ENCODE measurements around the gene GPR141. TPM values are rescaled to one million over a fixed set of nuclear protein-coding genes. Genes with fewer than 3 reads are reported as not detected.

GPR141 gene
- total RNA-seq, 2 experiments from 2014 or later = not detected

DNA sequence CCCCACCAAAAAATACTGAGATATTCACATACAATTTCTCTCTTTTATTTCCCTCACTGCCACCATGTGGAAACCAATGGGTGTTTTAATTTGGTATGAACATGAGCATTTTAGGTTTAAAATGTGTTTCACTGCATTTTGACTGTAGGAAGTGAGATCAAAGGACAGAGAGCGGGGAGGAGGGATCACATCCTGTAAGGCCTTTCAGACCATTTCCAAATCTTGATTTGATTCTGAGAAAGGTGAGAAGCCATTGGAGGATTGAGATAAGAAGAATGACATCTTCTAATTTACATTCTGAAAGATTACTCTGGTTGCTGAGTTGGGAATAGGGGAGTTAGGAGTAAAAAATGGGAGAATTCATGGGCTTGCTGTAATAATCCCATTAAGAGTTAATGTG, 42.5 kb downstream of the GPR141 start:
- Histone ChIP-seq H3K36me3 (ENCODE audit: insufficient read depth, low read length) (no peaks in the 10 kb centered on the region), H3K9me3 (ENCODE audit: low read length) (no peaks in the 10 kb centered on the region), H3K9me2 (ENCODE audit: insufficient read depth, low read length) (no peaks in the 10 kb centered on the region), H3K79me2 (ENCODE audit: insufficient read depth, low read depth, low read length) (no peaks in the 10 kb centered on the region), H3K4me3 (ENCODE audit: low read depth, low read length, poor library complexity, severe bottlenecking) (no peak overlapping the region), H3K27ac (ENCODE audit: low read depth, low read length, poor library complexity, severe bottlenecking) (no peak overlapping the region), H3K4me1 (ENCODE audit: insufficient read depth, low read length, poor library complexity, severe bottlenecking) (no peaks in the 10 kb centered on the region), H2AFZ (ENCODE audit: low read length) (no peak overlapping the region), H3K4me2 (ENCODE audit: low read length) (no peak overlapping the region), H4K20me1 (ENCODE audit: insufficient read depth, low read length) (no peaks in the 10 kb centered on the region)
- TF ChIP-seq, protein P1, sequence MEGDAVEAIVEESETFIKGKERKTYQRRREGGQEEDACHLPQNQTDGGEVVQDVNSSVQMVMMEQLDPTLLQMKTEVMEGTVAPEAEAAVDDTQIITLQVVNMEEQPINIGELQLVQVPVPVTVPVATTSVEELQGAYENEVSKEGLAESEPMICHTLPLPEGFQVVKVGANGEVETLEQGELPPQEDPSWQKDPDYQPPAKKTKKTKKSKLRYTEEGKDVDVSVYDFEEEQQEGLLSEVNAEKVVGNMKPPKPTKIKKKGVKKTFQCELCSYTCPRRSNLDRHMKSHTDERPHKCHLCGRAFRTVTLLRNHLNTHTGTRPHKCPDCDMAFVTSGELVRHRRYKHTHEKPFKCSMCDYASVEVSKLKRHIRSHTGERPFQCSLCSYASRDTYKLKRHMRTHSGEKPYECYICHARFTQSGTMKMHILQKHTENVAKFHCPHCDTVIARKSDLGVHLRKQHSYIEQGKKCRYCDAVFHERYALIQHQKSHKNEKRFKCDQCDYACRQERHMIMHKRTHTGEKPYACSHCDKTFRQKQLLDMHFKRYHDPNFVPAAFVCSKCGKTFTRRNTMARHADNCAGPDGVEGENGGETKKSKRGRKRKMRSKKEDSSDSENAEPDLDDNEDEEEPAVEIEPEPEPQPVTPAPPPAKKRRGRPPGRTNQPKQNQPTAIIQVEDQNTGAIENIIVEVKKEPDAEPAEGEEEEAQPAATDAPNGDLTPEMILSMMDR (conservative IDR thresholded peaks at IDR 0.05; ENCODE audit: low read length) = no peak
- no peak for TF ChIP-seq EZH2phosphoT487 (IDR thresholded peaks at IDR 0.05; ENCODE audit: borderline replicate concordance, low read depth, low read length)
- intact Hi-C loops (cut with micrococcal nuclease; ENCODE audit: unreplicated experiment) = no loop called here
- POLR2A ChIA-PET = no interaction called here
- BruUV-seq (replicated peaks) = no TSS peak
- CTCF ChIA-PET (ENCODE audit: unreplicated experiment) = no interaction called here
- no peak for DNase-seq (ENCODE audit: low spot score)

DNA sequence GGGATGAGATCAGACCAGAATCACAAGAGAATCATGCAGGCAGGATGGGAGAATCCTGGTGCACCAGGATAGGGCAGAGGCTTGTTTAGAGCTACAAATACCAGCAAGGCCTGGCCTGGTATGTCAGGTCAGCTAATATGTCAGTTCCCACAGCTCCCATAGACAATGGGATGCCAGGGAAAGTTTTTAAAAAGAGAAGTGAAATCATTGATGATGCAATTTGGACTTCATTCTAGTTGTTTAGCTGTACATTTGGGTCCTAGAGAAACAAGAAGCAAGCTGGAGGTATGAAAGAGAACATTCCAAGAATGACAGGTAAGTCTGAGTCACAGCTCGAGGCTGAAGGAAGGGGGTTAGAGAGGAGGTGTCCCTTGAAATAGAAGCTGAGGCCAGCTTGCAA, 45.2 kb downstream of the GPR141 start:
- DNase-seq (ENCODE audit: low spot score) = no peak
- Histone ChIP-seq H3K4me3 (ENCODE audit: low read depth, low read length, poor library complexity, severe bottlenecking) (no peak overlapping the region), H4K20me1 (ENCODE audit: insufficient read depth, low read length) (no peaks in the 10 kb centered on the region), H3K9me3 (ENCODE audit: low read length) (no peaks in the 10 kb centered on the region), H3K36me3 (ENCODE audit: insufficient read depth, low read length) (no peaks in the 10 kb centered on the region), H3K79me2 (ENCODE audit: insufficient read depth, low read depth, low read length) (no peaks in the 10 kb centered on the region), H3K4me1 (ENCODE audit: insufficient read depth, low read length, poor library complexity, severe bottlenecking) (no peaks in the 10 kb centered on the region), H3K9me2 (ENCODE audit: insufficient read depth, low read length) (no peaks in the 10 kb centered on the region), H3K27ac (ENCODE audit: low read depth, low read length, poor library complexity, severe bottlenecking) (no peak overlapping the region), H2AFZ (ENCODE audit: low read length) (no peak overlapping the region), H3K4me2 (ENCODE audit: low read length) (no peak overlapping the region)
- ChIA-PET CTCF (ENCODE audit: unreplicated experiment) (no interaction called here), POLR2A (interaction anchor here (0.5 to 0.9 kb wide), 2 partner anchors 10 to 951 kb away, joined by 3 to 4 read pairs; no protein-coding TSS in a partner anchor)
- BruUV-seq (replicated peaks) = no TSS peak
- TF ChIP-seq, protein P1 (conservative IDR thresholded peaks at IDR 0.05; ENCODE audit: low read length) = no peak
- no peak for TF ChIP-seq EZH2phosphoT487 (IDR thresholded peaks at IDR 0.05; ENCODE audit: borderline replicate concordance, low read depth, low read length)
- intact Hi-C loops (cut with micrococcal nuclease; ENCODE audit: unreplicated experiment) = no loop called here

DNA sequence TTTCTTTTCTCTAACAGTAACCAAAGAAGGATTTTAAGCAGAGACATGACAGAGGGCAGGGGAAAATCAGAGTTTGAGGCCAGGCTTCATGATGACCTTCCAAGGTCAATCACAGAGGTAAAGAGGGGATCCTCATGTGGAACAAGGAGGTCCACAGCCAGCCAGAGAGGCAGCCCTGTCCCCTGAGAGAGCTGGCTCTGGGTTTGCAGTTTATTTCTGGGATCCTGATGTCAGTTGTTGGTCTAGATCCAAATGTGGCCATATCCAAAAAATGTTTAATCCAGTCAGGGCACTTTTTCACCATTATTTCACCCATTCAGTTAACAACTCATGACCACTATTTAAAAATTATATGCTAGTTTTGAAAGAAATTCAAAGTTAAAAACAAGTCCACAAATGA, 45.6 kb downstream of the GPR141 start:
- H3K27ac ChIP-seq (ENCODE audit: low read depth, low read length, poor library complexity, severe bottlenecking) = no peak overlapping the region
- H4K20me1 ChIP-seq (ENCODE audit: insufficient read depth, low read length) = no peaks in the 10 kb centered on the region
- ChIA-PET POLR2A (interaction anchor here (0.9 kb wide), 1 partner anchor 10 kb away, joined by 4 read pairs; no protein-coding TSS in a partner anchor), CTCF (ENCODE audit: unreplicated experiment) (no interaction called here)
- BruUV-seq (replicated peaks) = no TSS peak
- intact Hi-C loops (cut with micrococcal nuclease; ENCODE audit: unreplicated experiment) = no loop called here
- no peak overlapping the region for H2AFZ ChIP-seq (ENCODE audit: low read length)
- H3K36me3 ChIP-seq (ENCODE audit: insufficient read depth, low read length) = no peaks in the 10 kb centered on the region
- H3K4me3 ChIP-seq (ENCODE audit: low read depth, low read length, poor library complexity, severe bottlenecking) = no peak overlapping the region
- TF ChIP-seq, protein P1 (conservative IDR thresholded peaks at IDR 0.05; ENCODE audit: low read length) = no peak
- TF ChIP-seq EZH2phosphoT487 (IDR thresholded peaks at IDR 0.05; ENCODE audit: borderline replicate concordance, low read depth, low read length) = no peak
- H3K4me1 ChIP-seq (ENCODE audit: insufficient read depth, low read length, poor library complexity, severe bottlenecking) = no peaks in the 10 kb centered on the region
- H3K79me2 ChIP-seq (ENCODE audit: insufficient read depth, low read depth, low read length) = no peaks in the 10 kb centered on the region
- DNase-seq (ENCODE audit: low spot score) = no peak
- H3K4me2 ChIP-seq (ENCODE audit: low read length) = no peak overlapping the region
- no peaks in the 10 kb centered on the region for H3K9me3 ChIP-seq (ENCODE audit: low read length)
- no peaks in the 10 kb centered on the region for H3K9me2 ChIP-seq (ENCODE audit: insufficient read depth, low read length)
